ENCODE data around the gene TMEM88. TPM values are rescaled to one million over a fixed set of nuclear protein-coding genes. Genes with fewer than 3 reads are reported as not detected.
A peak's percentile ranks its signal among the peaks of the same experiment; 100 is the strongest.

The TMEM88 gene
- total RNA-seq, 2 experiments from 2014 or later = 0.41 to 4.0 TPM

DNA sequence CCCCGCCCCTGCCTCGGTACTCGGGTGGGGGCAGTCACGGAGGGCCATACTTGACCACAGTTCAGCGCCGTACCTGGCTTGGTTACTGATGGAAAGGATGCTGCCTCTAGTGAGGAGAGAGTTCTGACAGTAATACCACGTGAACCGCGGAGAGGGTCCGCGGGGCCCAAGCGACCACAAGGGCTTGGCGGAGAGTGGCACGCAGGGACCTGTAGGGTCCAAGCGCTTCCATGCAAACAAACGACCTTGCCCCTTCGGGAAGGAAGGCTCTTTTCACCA lies 11.7 kb upstream of the TMEM88 start:
- DNase-seq (ENCODE audit: low spot score) = no peak
- Histone ChIP-seq H3K9me3 (ENCODE audit: low read length) (no peaks in the 10 kb centered on the region), H3K27ac (ENCODE audit: low read depth, low read length, poor library complexity, severe bottlenecking) (peak overlapping the region; percentile 92), H3K79me2 (ENCODE audit: insufficient read depth, low read depth, low read length) (peaks cover 45% of the 10 kb centered on the region; the same call in 1 of the 2 replicates), H4K20me1 (ENCODE audit: insufficient read depth, low read length) (peaks cover 20% of the 10 kb centered on the region; the same call in 1 of the 2 replicates), H2AFZ (ENCODE audit: low read length) (no peak overlapping the region), H3K4me1 (ENCODE audit: insufficient read depth, low read length, poor library complexity, severe bottlenecking) (peaks cover 38% of the 10 kb centered on the region), H3K9me2 (ENCODE audit: insufficient read depth, low read length) (no peaks in the 10 kb centered on the region), H3K4me3 (ENCODE audit: low read depth, low read length, poor library complexity, severe bottlenecking) (peak overlapping the region; percentile 79), H3K36me3 (ENCODE audit: insufficient read depth, low read length) (peaks cover 36% of the 10 kb centered on the region; the same call in 1 of the 2 replicates), H3K4me2 (ENCODE audit: low read length) (peak overlapping the region; percentile 95)
- no TSS peak for BruUV-seq (replicated peaks)
- ChIA-PET POLR2A (no interaction called here), CTCF (ENCODE audit: unreplicated experiment) (interaction anchor here (0.6 kb wide), 1 partner anchor 10 kb away, joined by 6 read pairs; no protein-coding TSS in a partner anchor)
- intact Hi-C loops (cut with micrococcal nuclease; ENCODE audit: unreplicated experiment) = loop anchor here (1.0 to 5.0 kb wide), 2 partner anchors 8 to 361 kb away; partner anchors contain the start of genes POLR2A and SLC35G6
- TF ChIP-seq, protein P1, sequence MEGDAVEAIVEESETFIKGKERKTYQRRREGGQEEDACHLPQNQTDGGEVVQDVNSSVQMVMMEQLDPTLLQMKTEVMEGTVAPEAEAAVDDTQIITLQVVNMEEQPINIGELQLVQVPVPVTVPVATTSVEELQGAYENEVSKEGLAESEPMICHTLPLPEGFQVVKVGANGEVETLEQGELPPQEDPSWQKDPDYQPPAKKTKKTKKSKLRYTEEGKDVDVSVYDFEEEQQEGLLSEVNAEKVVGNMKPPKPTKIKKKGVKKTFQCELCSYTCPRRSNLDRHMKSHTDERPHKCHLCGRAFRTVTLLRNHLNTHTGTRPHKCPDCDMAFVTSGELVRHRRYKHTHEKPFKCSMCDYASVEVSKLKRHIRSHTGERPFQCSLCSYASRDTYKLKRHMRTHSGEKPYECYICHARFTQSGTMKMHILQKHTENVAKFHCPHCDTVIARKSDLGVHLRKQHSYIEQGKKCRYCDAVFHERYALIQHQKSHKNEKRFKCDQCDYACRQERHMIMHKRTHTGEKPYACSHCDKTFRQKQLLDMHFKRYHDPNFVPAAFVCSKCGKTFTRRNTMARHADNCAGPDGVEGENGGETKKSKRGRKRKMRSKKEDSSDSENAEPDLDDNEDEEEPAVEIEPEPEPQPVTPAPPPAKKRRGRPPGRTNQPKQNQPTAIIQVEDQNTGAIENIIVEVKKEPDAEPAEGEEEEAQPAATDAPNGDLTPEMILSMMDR (conservative IDR thresholded peaks at IDR 0.05; ENCODE audit: low read length) = no peak
- no peak for TF ChIP-seq EZH2phosphoT487 (IDR thresholded peaks at IDR 0.05; ENCODE audit: borderline replicate concordance, low read depth, low read length)

DNA sequence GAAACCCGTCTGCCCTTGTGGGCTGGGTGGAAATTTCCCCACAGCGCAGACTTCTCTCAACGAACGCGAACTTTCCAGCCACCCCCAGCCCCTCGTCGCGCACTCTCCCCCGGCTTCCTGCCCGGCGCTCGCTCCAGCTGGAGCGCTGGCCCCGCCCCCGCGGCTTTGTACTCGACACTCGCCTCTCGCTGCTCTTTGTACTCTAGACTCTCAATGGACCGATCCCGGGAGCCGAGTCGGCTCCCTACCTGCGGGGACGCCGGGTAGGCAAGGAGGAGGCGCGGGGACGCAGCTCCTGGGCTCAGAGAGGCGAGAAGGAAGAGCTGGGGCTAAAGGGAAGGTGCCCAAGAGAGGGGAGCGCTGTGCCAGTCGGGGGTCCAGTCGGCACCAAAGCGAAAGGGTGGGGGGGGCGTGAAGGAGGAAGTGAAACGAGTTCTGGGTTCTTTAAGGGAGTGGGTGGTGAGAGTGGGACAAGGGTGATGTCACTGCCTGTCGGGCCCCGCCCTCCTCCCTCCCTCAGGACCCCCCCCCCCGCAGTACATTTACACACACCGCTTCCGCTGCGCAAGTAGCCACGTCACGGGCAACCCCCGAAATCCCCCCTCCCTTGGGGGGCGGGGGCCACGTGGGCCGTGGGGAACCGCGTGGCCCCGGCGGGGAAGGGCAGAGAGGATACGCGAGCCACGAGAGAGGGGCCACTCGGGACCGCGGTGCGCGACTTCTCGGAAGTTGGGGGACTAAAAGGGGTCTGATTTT lies 11.2 kb upstream of the TMEM88 start:
- Histone ChIP-seq H3K4me3 (ENCODE audit: low read depth, low read length, poor library complexity, severe bottlenecking) (peak overlapping the region; percentile 79), H3K79me2 (ENCODE audit: insufficient read depth, low read depth, low read length) (peaks cover 43% of the 10 kb centered on the region; the same call in 1 of the 2 replicates), H3K9me2 (ENCODE audit: insufficient read depth, low read length) (no peaks in the 10 kb centered on the region), H3K4me2 (ENCODE audit: low read length) (peak overlapping the region; percentile 95), H2AFZ (ENCODE audit: low read length) (no peak overlapping the region; the same call in 1 of the 2 replicates), H3K4me1 (ENCODE audit: insufficient read depth, low read length, poor library complexity, severe bottlenecking) (peaks cover 34% of the 10 kb centered on the region), H4K20me1 (ENCODE audit: insufficient read depth, low read length) (peaks cover 20% of the 10 kb centered on the region; the same call in 1 of the 2 replicates), H3K9me3 (ENCODE audit: low read length) (no peaks in the 10 kb centered on the region), H3K27ac (ENCODE audit: low read depth, low read length, poor library complexity, severe bottlenecking) (peak overlapping the region; percentile 92), H3K36me3 (ENCODE audit: insufficient read depth, low read length) (peaks cover 39% of the 10 kb centered on the region; the same call in 1 of the 2 replicates)
- peak; percentile 89 for DNase-seq (ENCODE audit: low spot score)
- TF ChIP-seq, protein P1 (conservative IDR thresholded peaks at IDR 0.05; ENCODE audit: low read length) = no peak
- no peak for TF ChIP-seq EZH2phosphoT487 (IDR thresholded peaks at IDR 0.05; ENCODE audit: borderline replicate concordance, low read depth, low read length)
- POLR2A ChIA-PET = no interaction called here
- intact Hi-C loops (cut with micrococcal nuclease; ENCODE audit: unreplicated experiment) = loop anchor here (1.0 to 5.0 kb wide), 2 partner anchors 8 to 361 kb away; partner anchors contain the start of genes POLR2A and SLC35G6
- CTCF ChIA-PET (ENCODE audit: unreplicated experiment) = interaction anchor here (0.6 kb wide), 1 partner anchor 10 kb away, joined by 6 read pairs; no protein-coding TSS in a partner anchor
- BruUV-seq (replicated peaks) = no TSS peak
